ENCODE results near the gene GMPPB.

GRCh38 chr3:49759226-49759625 lies 35.5 kb upstream of the GMPPB start:
- TF ChIP-seq CTCF (IDR thresholded peaks at IDR 0.05) (no peak), TEAD4 (CRISPR knock-in tag; IDR thresholded peaks at IDR 0.05) (no peak), ZNF232 (CRISPR knock-in tag; IDR thresholded peaks at IDR 0.05) (no peak), CBFB (CRISPR knock-in tag; IDR thresholded peaks at IDR 0.05; ENCODE audit: low read depth) (no peak), SMAD3 (CRISPR knock-in tag; IDR thresholded peaks at IDR 0.05; ENCODE audit: borderline replicate concordance) (no peak), ZNF416 (CRISPR knock-in tag; IDR thresholded peaks at IDR 0.05) (no peak), GABPB1 (CRISPR knock-in tag; IDR thresholded peaks at IDR 0.05) (no peak), IRF2 (CRISPR knock-in tag; IDR thresholded peaks at IDR 0.05; ENCODE audit: borderline replicate concordance, low read depth) (no peak)

All from WTC11 (cell line).